Retinal pigment epithelial cell (primary cell): Measurements from ENCODE around the gene ACTR3.
"Not testable (repeated sequence)": the region's sequence is repeated elsewhere in the genome, so short reads cannot be mapped to it uniquely, and the experiment has no call there.

Experiments
- DNase-seq: peaks from one replicate; pipeline ENCODE4 v3.0.0-alpha.2; 2010; ENCODE audit warnings: low read depth
- H3K4me3 ChIP-seq: 2 replicates; pipeline ENCODE4 v1.5.1; 2011; ENCODE audit warnings: mild to moderate bottlenecking, low read length, control low read depth, moderate library complexity
- CTCF ChIP-seq: conservative IDR thresholded peaks from 2 replicates; pipeline ENCODE4 v1.5.1; 2011; ENCODE audit warnings: low read depth, low read length, control low read depth, inconsistent platforms

Gene ACTR3

GRCh38 chr2:113889471-113890252, at the start of gene ACTR3:
TSS of gene ACTR3 (plus strand) at chr2:113890089. CDS start at chr2:113890280, 191 bp downstream.
- TF ChIP-seq CTCF, result no peak
- peak within 1 kb of the TSS; percentile 95 for H3K4me3 ChIP-seq
- peak; percentile 93 for DNase-seq

DNA sequence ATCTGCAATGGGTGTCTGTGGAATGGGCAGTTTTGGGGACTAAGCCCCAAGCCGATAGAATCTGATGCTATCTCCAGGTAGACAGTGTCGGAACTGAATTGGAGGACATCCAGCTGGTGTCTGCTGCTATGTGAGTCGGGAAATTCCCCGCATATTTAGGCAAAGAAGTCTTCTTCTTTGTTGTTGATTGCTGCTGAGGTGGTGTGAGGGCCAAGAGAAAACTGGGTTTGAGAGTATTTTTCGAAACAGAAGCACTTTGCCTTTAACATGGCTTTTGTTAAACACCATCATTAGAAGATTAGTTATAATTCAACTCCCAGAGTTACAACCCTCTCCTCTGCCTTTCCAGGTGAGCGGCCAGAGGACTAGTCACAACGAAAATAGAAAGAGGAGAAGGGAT, 49.4 kb upstream of the ACTR3 start:
- no peak overlapping the region for H3K4me3 ChIP-seq
- TF ChIP-seq CTCF, result no peak
- no peak for DNase-seq

DNA sequence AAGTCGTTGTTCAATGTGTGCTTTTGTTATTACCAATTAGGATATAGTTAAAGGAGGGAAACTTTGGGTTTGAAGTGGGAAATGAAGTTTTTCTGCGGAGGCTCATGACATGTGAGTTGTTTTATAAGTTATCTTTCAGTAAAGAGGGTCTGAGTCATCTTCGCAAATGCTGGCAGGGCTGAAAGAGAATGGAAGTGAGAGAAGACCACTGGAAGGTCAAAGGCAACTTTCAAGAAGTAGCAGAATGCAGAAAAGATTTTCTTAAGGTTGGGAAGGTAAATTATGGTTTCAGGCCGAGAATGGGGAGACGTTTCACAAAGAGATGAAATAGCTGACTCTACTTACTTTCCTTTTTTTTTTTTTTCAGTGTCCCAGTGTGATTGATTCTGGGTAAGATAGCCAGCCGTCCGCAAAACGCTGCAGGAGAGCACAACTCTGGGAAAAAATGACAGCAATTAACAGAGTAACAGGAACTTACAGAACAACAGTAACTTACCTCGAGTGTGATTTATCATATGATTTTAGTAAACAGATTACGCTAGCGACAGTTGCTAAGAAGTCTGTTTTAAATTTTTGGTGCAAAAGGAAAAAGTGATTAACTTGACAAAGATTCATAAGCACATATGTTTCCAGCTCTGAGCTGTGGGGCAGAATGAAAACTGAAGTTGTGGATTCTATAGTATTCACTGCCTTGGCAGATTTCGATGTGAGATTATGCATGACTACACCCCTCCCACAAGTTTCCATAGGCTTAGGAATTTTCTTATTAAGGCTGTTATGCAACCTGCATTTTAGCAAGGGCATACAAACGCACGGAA, 46.8 kb upstream of the ACTR3 start:
- peak; percentile 65 for DNase-seq
- no peak overlapping the region for H3K4me3 ChIP-seq
- TF ChIP-seq CTCF, result no peak

DNA sequence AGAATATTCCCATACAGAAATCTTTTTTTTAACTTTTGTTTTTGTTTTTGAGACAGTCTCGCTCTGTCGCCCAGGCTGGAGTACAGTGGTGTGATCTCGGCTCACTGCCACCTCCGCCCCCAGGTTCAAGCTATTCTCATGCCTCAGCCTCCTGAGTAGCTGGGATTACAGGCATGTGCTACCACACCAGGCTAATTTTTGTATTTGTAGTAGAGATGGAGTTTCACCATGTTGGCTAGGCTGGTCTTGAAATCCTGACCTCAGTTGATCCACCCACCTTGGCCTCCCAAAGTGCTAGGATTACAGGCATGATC, 46.2 kb upstream of the ACTR3 start:
- not testable (repeated sequence) for H3K4me3 ChIP-seq, DNase-seq

DNA sequence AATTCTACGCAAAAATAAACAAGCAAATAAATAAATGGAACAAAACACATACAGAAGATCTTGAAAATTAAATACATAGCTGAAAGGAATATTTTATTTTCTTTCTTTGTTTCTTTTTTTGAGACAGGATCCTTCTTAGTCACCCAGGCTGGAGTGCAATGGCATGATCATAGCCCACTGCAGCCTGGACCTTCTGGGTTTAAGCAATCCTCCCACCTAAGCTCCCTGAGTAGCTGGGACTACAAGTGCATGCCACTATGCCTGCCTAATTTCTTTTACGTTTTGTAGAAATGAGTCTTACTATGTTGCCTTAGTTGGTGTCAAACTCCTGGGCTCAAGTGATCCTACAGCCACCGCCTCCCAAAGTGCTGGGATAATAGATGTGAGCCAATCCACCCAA, 44.6 kb upstream of the ACTR3 start:
- DNase-seq, result no peak
- no peak for TF ChIP-seq CTCF
- H3K4me3 ChIP-seq, result no peak overlapping the region

- H3K4me3 ChIP-seq, DNase-seq: not testable (repeated sequence)
Observed at GRCh38 chr2:113845796-113846195, 44.1 kb upstream of the ACTR3 start.

DNA sequence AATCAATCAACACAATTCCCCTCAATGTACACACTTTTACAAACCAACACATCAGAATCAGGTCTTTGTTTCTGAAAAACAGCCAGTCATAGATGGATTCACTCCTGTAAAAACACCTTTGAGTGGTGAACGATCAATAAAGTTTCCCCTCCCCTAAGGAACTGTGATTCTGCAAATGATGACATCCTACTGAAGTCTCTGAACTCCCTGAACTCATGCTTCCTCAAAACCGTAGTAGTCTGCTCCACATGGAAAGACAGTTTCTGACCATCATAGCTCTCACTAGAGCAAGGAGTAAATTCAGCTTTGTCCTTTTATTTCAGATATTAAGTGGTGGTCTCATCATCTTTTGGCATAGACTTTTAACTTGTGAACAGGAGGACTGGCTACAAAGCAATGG, 43.5 kb upstream of the ACTR3 start:
- no peak for DNase-seq
- no peak overlapping the region for H3K4me3 ChIP-seq
- no peak for TF ChIP-seq CTCF

DNA sequence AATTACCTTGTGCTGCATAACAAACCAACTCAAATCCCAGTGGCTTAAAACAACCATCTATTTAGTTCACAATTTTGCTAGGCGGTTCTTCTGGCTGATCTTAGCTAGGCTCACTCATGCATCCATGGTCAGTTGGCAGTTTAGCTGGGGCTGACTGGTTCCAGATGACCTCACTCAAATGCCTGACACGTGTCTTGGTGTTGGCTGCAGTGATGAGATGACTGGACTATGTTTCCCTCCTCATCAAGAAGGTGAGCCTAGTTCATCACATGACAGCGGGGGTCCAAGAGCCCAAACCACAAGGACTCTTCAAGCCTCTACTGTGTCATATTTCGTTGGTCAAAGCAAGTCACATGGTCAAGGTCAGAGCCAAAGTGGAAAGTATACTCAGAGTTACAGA, 42.7 kb upstream of the ACTR3 start:
- no peak for TF ChIP-seq CTCF
- no peak overlapping the region for H3K4me3 ChIP-seq
- DNase-seq, result no peak
